ENCODE data around the gene CDC25C. TPM values are rescaled to one million over a fixed set of nuclear protein-coding genes. Genes with fewer than 3 reads are reported as not detected.

Gene CDC25C
- total RNA-seq, 4 donors from 2014 or later = 0.32 to 2.8 (median 0.68) TPM; not detected in 1

DNA sequence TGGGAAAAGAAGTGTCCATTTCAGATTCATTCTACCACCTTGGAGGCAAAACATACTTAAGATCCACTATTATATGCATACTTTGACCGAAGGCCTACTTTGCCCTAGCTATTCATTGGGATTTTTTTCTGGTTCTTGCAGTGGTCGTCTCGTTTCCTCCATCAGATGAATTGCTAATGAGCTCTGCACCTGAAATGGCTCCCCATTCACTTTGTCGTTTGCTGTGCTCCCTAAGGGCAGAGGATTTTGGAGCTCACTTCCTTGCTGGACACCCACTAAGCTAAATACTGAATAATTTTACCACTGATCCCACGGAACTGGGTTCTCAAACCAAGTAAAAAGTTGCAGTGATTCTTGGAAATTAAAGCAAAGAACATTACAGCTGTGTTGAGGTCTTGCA lies 22.8 kb upstream of the CDC25C start:
- no peaks in the 10 kb centered on the region for H3K27me3 ChIP-seq
- H3K9me3 ChIP-seq = no peaks in the 10 kb centered on the region
- in situ Hi-C loops (cut with MboI; ENCODE audit: low pct_ligation_motif_present in 1 of 4, low pct_unique_long_range_greater_than_20kb in 1 of 4, low sequenced_read_pairs in 3 of 4) = no loop called here
- no peak for TF ChIP-seq POLR2AphosphoS5 (IDR thresholded peaks at IDR 0.05)
- no peak for TF ChIP-seq POLR2A (IDR thresholded peaks at IDR 0.05)
- TF ChIP-seq, protein P1, sequence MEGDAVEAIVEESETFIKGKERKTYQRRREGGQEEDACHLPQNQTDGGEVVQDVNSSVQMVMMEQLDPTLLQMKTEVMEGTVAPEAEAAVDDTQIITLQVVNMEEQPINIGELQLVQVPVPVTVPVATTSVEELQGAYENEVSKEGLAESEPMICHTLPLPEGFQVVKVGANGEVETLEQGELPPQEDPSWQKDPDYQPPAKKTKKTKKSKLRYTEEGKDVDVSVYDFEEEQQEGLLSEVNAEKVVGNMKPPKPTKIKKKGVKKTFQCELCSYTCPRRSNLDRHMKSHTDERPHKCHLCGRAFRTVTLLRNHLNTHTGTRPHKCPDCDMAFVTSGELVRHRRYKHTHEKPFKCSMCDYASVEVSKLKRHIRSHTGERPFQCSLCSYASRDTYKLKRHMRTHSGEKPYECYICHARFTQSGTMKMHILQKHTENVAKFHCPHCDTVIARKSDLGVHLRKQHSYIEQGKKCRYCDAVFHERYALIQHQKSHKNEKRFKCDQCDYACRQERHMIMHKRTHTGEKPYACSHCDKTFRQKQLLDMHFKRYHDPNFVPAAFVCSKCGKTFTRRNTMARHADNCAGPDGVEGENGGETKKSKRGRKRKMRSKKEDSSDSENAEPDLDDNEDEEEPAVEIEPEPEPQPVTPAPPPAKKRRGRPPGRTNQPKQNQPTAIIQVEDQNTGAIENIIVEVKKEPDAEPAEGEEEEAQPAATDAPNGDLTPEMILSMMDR (IDR thresholded peaks at IDR 0.05) = no peak
- TF ChIP-seq EP300 (IDR thresholded peaks at IDR 0.05; ENCODE audit: low read depth) = no peak
- H3K4me1 ChIP-seq = peaks cover 16 to 25% (median 22%) of the 10 kb centered on the region in 4 donors
- peak overlapping the region in 3 of 4 donors; percentile 90 to 100 (median 99) for H3K4me3 ChIP-seq
- DNase-seq = no peak
- no peaks in the 10 kb centered on the region for H3K36me3 ChIP-seq
- intact Hi-C loops (cut with DNase I; ENCODE audit: low total_unique reads) = no loop called here
- WGBS, 2 donors (ENCODE audit: low coverage in 1 of 2) = 11 to 20% methylated on average over 5 of the region's 5 CpGs
- H3K27ac ChIP-seq = peak overlapping the region; percentile 98 to 100 (median 99)

DNA sequence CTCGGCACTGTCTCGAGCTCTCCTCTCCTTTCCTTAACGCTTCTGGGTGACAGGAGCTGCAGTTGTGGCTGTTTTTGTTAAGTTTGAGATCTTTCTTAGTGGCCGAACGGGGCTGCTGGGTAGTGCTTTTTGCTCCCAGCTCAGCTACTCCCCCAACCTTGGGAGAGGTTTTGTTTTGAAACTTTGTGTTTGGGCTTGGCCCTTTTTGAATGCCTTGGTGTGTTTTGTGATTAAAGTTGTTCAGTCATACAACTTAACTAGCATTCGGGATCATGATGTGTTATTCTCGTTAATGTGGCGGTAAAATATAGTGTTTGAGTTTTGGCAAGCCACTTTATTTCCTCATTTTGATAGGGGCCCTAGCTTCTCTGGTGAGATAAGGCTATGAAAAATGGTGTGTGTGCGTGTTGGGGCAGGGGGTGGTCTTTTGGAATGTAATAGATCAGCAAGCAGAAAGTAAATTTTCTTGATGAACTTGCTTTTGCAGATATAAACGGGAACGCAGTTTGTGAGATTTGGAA lies 22.0 kb upstream of the CDC25C start:
- intact Hi-C loops (cut with DNase I; ENCODE audit: low total_unique reads) (no loop called here), in situ Hi-C loops (cut with MboI; ENCODE audit: low pct_ligation_motif_present in 1 of 4, low pct_unique_long_range_greater_than_20kb in 1 of 4, low sequenced_read_pairs in 3 of 4) (no loop called here)
- peaks cover 16 to 25% (median 22%) of the 10 kb centered on the region in 4 donors for H3K4me1 ChIP-seq
- H3K27ac ChIP-seq = peak overlapping the region; percentile 98 to 100 (median 99)
- no peak for DNase-seq
- peaks cover 0 to under 1% (median 0%) of the 10 kb centered on the region in 4 donors for H3K36me3 ChIP-seq
- H3K27me3 ChIP-seq = no peaks in the 10 kb centered on the region
- no peaks in the 10 kb centered on the region for H3K9me3 ChIP-seq
- TF ChIP-seq POLR2A (IDR thresholded peaks at IDR 0.05) (peak; percentile 65), POLR2AphosphoS5 (IDR thresholded peaks at IDR 0.05) (peak in 1 of 3 donors; percentile 0), EP300 (IDR thresholded peaks at IDR 0.05; ENCODE audit: low read depth) (no peak)
- TF ChIP-seq, protein P1 (IDR thresholded peaks at IDR 0.05) = no peak
- 0% methylated on average over 6 to 11 of the region's 11 CpGs for WGBS, 2 donors (ENCODE audit: low coverage in 1 of 2)
- H3K4me3 ChIP-seq = peak overlapping the region; percentile 90 to 100 (median 97)

DNA sequence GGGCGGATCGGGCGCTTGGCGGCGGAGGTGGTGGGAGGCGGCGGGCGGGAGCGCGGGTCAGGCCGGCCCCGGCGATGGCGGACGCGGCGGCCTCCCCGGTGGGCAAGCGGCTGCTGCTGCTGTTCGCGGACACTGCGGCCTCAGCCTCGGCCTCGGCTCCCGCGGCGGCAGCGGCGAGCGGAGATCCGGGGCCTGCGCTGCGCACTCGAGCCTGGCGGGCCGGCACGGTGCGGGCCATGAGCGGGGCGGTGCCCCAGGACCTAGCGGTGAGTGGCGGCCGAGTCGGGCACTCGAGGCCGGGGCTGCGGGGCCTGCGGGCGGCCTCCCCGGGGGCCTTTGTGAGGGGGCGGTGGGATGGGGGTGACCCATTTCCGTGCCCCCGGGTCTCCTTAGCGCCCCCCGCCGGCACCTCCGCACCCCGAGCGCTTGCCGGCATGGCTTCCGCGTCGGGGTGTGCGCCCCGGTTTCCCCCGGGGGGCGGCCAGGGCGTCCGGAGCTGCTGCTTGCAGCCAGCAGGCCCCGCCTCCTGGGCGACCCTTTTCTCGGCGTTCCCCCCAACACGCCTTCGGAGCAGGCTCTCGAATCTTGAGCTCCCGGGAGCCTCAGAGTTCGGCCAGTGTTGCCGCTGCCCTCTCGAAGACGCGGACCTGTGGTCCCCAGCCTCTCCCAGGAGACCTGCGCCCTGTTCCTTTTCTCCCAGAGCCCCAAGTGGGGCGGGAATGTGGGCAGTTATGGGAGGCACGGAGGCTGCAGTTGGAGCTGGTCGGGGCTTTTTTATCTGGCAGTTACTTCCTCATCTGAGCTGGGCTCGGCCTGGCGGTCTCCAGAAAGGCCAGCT lies 21.3 kb upstream of the CDC25C start:
- TF ChIP-seq EP300 (IDR thresholded peaks at IDR 0.05; ENCODE audit: low read depth) (no peak), POLR2AphosphoS5 (IDR thresholded peaks at IDR 0.05) (peak in 2 of 3 donors; percentile 2 to 58), POLR2A (IDR thresholded peaks at IDR 0.05) (peak; percentile 83)
- TF ChIP-seq, protein P1 (IDR thresholded peaks at IDR 0.05) = peak; percentile 3 to 44 (median 24)
- peak; percentile 73 for DNase-seq
- peaks cover 0 to 7% (median 0%) of the 10 kb centered on the region in 4 donors for H3K36me3 ChIP-seq
- 0% methylated on average over 42 of the region's 88 CpGs; no CpG with 5 or more reads in 1 of the 2 donors for WGBS, 2 donors (ENCODE audit: low coverage in 1 of 2)
- intact Hi-C loops (cut with DNase I; ENCODE audit: low total_unique reads) (no loop called here), in situ Hi-C loops (cut with MboI; ENCODE audit: low pct_ligation_motif_present in 1 of 4, low pct_unique_long_range_greater_than_20kb in 1 of 4, low sequenced_read_pairs in 3 of 4) (no loop called here)
- H3K4me3 ChIP-seq = peak overlapping the region; percentile 90 to 100 (median 97)
- H3K27ac ChIP-seq = peak overlapping the region; percentile 98 to 100 (median 99)
- no peaks in the 10 kb centered on the region for H3K27me3 ChIP-seq
- peaks cover 16 to 25% (median 22%) of the 10 kb centered on the region in 4 donors for H3K4me1 ChIP-seq
- H3K9me3 ChIP-seq = no peaks in the 10 kb centered on the region

DNA sequence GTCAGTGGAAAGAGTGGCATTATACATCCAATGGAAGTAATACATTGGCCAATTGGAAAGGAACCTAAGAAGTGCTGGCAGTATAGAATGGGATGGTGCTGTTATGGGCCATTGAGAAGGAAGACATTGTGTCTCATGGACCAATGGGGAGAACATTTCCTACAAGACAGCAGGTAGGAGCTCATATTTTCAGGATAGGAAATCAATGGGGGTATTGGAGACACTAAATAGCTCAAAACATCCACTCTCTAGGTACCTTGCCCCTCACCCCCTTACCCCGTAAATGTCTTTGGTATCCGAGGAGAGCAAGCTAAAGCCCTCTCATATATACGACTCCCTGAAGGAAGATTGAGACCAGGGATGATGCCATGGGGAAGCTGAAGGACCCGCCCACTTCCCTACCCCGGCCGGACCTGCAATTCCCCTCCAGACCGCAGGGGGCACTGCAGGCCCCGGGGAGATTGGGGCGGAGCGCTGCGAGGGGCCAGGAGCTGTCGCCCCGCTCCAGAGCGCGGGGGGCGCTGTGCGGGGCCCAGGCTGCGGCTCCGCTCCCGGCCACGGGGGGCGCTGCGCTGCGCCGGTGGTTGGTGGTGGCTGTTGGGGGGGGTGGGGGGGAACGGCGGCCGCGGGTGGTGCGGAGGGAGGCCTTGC lies 20.6 kb upstream of the CDC25C start, which contains the start of gene KDM3B:
Gene KDM3B, plus strand, starts transcription at position 615 of the 651 bp plus-strand sequence. CDS start 111 bp downstream, outside the sequence.
- intact Hi-C loops (cut with DNase I; ENCODE audit: low total_unique reads) = no loop called here
- DNase-seq = peak; percentile 91
- WGBS, 2 donors (ENCODE audit: low coverage in 1 of 2) = 15% methylated on average over 10 of the region's 30 CpGs; no CpG with 5 or more reads in 1 of the 2 donors

More for the DNA sequence above, 20.6 kb upstream of the CDC25C start, which contains the start of gene KDM3B:
- Histone ChIP-seq H3K27ac (peak within 1 kb of the TSS; percentile 98 to 100 (median 99)), H3K27me3 (no peaks in the 10 kb centered on the region), H3K4me1 (peaks cover 16 to 25% (median 22%) of the 10 kb centered on the region in 4 donors), H3K9me3 (no peaks in the 10 kb centered on the region), H3K36me3 (peaks cover 0 to 12% (median under 1%) of the 10 kb centered on the region in 4 donors), H3K4me3 (peak within 1 kb of the TSS; percentile 90 to 100 (median 97))
- TF ChIP-seq POLR2A (IDR thresholded peaks at IDR 0.05) (no peak), POLR2AphosphoS5 (IDR thresholded peaks at IDR 0.05) (peak in 2 of 3 donors; percentile 36 to 44), EP300 (IDR thresholded peaks at IDR 0.05; ENCODE audit: low read depth) (no peak)
- TF ChIP-seq, protein P1 (IDR thresholded peaks at IDR 0.05) = peak; percentile 97 to 100 (median 99)
- in situ Hi-C loops (cut with MboI; ENCODE audit: low pct_ligation_motif_present in 1 of 4, low pct_unique_long_range_greater_than_20kb in 1 of 4, low sequenced_read_pairs in 3 of 4) = no loop called here

Data from transverse colon (tissue), 4 donors.